Stimulated activated CD8-positive, alpha-beta memory T cell treated with anti-CD3 and anti-CD28 coated beads, Interleukin-15, amount 100 ng/mL, for 24 hours (primary cell): Measurements from ENCODE around the gene TNFRSF18.

ENCODE experiments used
- DNase-seq: peaks from one replicate; pipeline ENCODE4 v3.0.0-alpha.2; 2020; ENCODE audit warnings: low read depth

The TNFRSF18 gene

DNA sequence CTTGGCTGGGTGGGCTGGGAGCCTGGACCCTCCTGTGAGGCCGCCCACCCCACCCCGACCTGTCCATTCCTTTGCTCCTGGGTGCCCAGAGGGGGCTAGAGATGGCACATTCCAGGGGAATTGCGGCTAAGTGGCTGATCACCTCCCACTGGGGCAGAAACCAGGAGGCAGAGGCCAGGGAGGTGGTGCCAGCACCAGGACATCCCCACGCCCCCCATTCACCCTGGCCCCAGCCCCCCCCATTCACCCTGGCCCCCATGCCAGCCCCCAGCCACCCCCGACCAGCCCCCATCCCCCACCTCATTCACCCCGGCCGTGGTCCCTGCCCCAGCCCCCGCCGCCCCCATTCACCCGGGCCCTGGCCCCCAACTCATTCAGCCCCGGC lies 33.9 kb upstream of the TNFRSF18 start:
- DNase-seq, result no peak

DNA sequence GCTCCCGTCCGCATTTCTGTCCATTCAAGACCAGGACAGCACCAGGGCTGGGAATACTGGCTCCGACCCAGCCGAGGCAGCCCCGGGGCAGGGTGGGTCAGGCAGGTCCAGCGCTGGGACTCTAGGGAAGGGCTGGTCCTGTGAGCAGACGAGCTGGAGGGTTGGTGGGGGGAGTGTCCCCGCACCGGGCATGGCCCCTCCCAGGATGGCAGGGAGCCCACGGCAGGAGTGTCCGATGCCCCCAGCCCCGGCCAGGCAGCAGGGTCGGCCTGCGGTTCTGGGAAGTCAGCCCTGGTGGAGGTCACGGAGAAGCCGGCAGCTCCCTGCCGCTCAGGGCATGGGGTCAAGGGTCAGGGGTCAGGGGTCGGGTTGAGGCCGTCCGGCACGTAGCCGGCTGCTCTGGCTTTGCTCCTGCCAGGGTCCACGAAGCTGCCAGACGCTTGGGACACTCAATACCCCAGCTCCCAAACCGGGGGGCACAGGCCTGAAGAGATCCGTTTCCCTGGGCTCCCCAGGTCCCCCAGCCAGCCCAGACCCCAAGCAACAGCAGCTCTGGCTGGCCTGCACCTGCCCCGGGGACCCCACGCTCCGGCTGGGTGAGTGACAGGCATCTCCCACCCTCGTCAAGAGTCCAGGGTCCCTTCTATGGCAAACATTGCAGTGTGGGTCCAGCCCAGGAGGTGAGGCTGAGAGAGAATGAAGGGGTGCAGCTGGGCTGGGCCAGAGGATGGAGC lies 33.4 kb upstream of the TNFRSF18 start:
- DNase-seq, result no peak

DNA sequence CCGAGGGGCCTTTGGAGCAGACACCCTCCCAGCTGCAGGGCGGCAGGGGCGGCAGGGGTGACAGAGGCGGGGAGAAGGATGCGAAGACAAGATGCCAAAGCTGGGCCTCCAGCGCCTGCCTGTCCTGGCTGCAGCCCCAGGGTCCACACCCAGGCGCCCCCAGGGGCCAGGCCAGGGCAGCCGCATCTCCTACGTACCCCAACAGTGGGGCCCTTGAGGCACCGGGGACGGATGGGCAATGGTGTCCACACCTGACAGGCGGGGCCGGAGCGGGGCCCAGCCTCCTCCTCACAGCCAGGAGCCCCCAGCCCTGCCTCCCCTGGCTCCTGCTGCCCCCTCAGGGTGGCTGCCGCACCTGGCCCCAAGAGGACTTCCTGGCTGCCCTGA lies 32.8 kb upstream of the TNFRSF18 start:
- no peak for DNase-seq

DNA sequence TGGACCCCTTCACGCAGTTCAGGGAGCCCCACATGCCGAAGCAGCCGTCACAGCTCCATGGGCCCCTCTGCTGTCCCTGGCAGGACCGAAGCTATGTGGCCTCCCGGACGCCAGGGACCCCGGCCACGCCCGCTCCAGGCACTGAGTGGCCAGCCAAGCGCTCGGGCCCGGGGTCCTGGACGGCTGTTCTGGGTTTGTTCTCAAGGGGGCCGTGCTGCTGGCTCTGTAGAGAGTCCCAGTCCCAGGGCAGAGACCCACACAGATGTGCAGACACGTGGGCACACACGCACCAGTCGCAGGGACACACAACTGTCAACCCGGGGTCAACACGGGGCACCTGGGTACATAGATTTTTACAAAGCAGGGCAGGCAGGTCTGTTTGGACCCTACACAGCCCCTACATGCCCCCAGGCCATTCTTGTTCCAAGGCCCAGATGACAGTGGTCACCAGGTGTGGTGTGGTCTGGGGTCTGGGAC lies 32.3 kb upstream of the TNFRSF18 start:
- DNase-seq, result no peak

DNA sequence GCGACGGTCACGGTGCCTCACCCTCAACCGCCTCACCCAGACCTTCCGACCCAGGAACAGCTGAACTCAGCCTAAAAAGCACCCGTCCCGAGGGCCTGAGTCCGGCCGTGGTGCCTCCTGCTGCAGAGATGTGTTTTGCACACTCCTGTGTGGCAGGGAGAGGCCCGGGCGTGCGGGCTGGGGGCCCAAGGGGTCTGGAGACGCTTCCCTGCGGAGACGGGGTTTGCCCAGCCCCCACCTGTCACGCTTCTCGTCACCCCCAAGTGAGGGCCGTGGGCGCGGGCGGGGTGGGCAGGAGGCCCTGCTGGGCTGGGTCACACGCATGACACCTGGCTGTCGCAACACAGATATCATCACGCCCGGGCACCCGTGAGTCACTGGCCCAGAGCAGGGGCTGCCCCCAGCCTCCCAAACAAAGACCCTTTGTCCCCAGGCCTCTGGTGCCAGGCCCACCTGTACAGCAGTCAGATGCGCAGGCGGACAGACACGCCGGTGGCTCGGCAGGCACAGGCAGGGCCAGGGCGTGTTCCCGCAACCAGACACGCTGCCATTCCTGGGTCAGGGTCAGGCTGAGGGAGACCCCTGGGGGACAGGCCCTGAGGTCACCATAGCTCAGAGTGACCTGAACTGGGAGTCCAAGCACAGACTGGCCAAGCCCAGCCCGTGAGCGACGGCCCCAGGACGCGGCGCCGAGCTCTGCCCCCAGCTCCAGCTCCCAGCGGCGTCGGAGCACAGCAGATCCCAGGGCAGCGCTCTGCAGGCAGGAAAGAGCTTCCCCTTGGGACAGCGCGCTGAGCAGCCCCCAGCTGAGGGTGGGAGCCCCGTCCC lies 31.7 kb upstream of the TNFRSF18 start:
- no peak for DNase-seq

DNA sequence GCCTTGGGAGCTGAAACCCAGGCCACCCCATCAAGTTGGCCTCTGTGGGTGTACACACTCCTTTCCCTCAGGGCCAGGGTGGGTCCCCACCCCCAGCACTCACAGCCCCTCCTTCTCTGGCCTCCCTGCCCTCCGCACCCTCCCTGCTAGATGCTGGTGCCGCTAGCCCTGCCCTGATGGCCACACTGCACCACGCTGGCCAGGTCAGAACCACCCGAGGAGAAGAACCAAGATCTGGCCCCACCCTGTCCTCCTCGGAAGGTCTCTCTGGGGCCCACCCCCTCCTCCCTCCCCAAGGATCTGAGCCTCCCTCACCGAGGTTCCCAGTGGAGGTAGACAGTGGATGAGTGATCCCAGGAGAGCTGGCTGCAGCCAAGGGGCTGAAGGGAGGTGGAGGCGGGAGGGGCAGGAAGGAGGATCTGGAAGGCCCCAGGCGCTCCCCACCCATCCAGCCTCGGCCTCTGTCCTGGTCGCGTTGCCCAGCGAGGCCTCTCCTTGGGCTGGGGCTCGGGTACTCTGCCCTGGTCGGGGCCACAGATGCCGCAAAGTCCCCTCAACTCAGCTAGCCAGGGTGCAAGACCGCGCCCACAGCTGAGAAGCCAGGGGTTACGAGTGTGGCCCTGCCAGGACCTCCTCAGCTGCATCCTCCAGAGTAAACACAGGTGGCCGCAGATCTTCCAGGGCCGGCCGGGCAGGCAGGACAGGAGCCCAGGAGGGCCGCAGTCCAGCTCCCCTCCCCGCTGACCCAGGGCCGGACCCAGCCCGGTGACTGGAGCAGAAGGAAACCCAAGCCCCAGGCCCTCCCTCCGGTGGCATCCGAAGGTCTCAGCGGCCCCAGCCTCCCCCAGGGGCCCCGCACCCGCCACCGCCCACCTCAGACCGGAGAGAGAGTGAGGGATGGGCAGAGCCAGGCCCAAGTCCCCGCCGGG lies 30.8 kb upstream of the TNFRSF18 start:
- no peak for DNase-seq

DNA sequence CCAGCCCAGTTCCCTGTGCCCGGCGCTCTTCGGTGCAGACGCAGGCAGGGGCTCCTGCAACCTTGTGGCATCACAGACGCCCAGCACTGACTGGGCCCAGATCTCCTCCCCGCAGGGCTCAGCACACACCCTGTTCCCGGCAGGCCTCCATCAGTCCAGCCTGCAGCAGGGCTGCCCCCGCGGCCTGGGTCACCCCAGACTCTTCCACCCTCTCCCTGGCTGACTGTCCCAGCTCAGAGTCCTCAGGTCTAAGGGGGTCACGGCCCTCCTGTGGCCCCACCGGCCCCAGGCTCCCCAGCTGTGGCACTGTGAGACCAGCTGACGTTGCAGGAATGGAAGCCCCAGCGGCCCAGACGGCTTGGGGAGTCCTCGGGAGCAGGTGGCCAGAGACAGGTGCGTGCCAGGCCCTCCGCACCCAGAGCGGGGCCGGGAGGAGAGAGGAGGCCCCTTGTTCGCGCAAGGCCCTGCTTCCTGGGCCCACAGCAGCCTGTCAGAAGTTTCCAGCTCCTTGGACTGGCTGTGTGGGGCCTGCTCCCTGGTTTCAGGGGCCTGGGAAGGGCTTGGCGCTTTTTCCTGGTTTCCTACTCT lies 29.9 kb upstream of the TNFRSF18 start:
- no peak for DNase-seq

DNA sequence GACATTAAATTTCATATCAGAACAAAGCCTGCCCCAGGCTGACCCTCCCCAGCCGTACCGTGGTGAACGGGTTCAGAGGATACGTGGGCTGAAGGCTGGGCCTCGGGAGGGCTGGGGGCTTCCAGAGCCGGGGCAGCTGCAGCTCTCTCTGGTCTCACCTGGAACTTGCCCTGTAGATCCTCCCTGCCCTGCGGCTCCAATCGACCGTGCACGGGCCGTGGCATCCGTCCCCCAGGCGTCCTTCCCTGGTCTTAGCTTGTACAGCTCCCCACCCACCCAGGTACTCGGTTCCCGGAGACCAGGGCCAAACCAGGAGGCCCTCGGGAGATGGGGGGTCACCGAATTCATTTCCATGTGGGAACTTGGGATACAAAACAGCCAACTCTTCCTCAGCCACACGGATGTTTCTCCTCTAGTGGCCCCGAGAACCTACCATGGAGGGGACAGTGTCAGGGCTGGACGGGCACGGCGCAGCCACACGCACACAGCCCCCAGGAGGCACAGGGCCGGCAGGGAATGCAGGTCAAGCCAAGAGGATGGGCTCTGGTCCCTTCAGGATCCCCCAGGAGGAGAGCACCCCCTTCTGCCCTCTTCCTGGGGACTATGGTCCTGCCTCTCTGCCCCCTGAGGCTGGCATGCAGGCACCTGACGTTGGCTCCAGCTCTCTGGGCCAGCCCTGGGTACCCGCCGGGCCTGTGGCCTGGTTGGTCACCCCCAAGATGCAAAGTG lies 28.8 kb upstream of the TNFRSF18 start:
- DNase-seq, result no peak

DNA sequence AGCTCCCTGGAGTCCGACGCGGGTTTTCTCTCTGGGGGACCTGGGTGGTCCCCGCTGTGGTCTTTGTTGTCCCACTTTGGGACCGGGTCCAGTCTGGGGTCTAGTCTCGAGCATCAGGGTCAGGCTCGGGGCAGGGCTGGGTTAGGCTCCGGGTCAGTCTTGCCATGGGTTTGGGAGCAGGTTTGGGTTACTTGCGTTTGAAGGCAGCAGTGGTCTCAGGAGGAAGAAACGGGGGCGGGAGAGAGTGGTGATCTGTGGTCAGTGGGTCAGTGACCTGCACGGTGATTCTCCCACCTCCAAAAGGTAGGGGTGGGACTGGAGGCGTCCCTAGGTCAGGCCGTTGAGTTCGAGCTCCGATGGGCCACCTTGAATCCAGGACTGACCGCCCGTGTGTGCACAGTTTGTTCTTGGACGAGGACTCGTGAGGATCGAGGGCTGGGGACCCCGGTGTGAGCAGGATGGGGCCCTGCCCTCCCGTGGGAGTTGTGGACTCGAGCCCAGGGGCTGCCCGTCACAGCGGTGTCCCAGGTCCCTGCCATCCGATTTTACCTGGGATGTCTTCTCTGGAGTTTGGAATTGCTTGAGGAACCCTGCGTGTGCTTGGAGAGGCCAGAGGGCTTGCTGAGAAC lies 27.9 kb upstream of the TNFRSF18 start:
- DNase-seq, result no peak

DNA sequence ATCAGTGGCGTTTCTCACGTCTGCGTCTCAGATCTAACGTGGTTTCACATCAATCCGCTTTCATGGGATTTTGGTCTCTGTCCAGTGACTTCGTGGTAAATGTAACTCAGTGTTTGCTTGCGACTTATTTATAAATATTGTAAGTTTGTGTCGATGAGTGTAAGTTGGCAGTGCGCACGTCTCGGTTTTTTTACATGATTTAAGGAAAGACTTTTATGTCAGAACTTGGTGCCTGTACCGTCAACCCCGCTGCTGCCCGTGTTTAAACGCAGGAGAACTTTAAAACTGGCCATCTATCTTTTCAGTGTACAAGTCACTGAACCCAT lies 27.1 kb upstream of the TNFRSF18 start:
- DNase-seq, result no peak

DNA sequence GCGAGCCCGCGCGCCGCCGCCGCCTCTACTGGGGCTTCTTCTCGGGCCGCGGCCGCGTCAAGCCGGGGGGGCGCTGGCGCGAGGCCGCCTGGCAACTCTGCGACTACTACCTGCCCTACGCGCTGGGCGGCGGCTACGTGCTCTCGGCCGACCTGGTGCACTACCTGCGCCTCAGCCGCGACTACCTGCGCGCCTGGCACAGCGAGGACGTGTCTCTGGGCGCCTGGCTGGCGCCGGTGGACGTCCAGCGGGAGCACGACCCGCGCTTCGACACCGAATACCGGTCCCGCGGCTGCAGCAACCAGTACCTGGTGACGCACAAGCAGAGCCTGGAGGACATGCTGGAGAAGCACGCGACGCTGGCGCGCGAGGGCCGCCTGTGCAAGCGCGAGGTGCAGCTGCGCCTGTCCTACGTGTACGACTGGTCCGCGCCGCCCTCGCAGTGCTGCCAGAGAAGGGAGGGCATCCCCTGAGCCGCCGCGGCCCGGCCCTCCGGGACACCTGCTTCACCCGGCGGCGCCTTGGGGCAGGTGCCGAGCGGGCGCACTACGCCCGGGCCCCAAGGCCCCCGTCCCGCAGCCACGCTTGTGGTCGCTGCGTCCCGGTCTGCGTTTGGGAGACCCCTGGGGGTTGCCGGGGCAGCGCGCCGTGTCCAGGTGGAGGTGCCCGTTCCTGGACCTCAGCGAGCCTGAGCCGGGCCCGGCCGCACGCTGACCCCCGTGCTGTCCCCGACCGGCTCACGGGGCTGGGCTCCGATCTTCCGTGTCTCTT lies 26.6 kb upstream of the TNFRSF18 start:
- DNase-seq, result no peak

DNA sequence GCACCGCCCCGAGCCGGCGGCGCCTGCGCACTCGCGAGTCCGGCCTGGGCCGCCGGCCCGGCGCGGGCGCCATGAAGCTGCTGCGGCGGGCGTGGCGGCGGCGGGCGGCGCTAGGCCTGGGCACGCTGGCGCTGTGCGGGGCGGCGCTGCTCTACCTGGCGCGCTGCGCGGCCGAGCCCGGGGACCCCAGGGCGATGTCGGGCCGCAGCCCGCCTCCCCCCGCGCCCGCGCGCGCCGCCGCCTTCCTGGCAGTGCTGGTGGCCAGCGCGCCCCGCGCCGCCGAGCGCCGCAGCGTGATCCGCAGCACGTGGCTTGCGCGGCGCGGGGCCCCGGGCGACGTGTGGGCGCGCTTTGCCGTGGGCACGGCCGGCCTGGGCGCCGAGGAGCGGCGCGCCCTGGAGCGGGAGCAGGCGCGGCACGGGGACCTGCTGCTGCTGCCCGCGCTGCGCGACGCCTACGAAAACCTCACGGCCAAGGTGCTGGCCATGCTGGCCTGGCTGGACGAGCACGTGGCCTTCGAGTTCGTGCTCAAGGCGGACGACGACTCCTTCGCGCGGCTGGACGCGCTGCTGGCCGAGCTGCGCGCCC lies 25.9 kb upstream of the TNFRSF18 start, which contains the start of gene B3GALT6:
B3GALT6 (plus strand) TSS at position 30 of the 588 bp plus-strand sequence; CDS start at position 72, 42 bp downstream.
- DNase-seq, result no peak

DNA sequence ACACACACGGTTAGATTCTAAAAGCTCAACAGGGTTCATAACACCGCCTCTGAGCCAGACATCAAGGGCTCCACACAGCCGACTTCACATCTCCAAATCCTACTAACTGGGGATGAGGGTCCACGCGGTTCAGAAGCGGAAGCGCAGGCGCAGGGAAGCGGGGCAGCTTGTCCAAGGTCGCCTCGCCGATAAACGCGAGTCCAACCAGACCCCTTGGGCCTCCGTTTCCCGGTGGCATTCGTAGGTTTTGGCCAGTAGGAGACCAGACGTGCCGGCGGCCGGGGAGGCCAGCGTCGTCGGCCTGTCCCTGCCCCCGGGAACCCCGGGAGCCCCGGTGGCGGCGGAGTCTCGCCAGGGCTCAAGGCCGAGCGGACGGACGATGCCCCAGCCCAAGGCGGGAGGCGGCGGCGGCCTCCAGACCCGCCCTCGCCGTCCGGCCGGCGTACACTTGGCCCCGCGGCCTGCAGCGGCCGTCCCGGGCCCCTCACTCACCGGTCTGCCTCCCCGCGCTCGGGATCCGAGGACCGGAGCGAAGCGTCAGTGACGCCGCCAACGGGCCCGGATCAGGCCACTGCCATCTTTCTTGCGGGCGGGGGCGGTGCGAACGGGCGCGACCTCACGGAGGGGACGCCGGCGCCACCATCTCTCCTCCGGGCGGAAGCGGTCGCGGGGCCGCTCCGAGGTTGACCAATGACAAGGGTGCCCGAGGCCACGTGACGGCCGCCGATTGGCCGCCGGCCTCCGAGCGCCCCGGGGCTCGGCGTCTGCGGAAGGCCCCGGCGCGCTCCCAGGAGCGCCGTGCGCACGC lies 25.2 kb upstream of the TNFRSF18 start, which contains the start of gene SDF4:
SDF4 (minus strand) TSS at position 602 of the 808 bp plus-strand sequence. CDS start 3,229 bp downstream, outside the sequence.
- peak; percentile 91 for DNase-seq

DNA sequence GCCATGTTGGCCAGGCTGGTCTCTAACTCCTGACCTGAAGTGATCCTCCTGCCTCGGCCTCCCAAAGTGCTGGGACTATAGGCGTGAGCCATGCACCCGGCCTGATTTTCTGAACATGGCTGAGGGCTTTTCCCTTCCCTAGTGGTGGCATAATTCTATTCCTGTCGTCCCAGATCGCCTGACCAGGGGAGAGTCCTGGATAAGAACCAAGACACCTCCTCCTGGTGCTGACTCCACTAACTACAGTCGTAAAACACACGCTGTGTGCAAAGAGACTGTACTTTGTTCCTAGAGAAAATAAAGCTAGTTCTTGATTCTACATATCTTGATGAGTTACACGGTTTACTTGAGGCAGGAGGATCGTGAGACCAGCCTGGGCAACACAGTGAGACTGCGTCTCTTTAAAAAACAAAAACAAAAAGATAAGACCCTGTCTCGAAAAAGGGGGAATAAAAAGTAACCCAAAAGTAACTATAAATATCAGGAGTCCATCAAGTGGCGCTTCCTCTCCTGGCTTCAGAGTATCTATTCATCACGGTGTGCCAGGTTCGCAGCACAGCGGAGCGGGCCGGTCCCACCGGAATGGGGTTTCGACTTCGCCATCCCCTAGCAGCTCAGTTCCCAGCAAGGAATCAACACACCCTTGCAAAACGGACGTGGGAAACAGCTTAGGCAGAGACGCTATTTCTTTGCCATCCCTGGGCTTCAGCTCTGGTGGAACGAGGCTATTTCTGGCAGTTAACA lies 24.4 kb upstream of the TNFRSF18 start:
- no peak for DNase-seq

DNA sequence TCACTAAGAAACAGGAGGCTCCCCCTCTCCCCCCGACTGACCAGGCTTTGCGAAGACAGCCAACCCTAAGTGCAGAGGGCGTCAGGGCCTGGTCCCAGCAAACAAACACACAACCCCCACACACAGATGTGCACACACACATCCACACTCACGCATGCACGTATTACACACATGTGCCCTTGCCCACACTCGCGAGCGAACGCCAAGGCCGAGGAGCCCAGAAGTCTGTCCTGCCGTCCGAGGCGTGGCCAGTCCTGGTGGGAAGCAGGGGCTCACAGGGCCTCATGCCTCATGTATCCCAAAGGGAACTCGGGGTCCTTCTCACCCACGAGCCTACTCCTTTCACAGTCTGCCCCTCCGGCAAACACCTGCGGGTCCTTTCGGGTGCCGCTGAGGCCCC lies 23.4 kb upstream of the TNFRSF18 start:
- DNase-seq, result no peak

DNA sequence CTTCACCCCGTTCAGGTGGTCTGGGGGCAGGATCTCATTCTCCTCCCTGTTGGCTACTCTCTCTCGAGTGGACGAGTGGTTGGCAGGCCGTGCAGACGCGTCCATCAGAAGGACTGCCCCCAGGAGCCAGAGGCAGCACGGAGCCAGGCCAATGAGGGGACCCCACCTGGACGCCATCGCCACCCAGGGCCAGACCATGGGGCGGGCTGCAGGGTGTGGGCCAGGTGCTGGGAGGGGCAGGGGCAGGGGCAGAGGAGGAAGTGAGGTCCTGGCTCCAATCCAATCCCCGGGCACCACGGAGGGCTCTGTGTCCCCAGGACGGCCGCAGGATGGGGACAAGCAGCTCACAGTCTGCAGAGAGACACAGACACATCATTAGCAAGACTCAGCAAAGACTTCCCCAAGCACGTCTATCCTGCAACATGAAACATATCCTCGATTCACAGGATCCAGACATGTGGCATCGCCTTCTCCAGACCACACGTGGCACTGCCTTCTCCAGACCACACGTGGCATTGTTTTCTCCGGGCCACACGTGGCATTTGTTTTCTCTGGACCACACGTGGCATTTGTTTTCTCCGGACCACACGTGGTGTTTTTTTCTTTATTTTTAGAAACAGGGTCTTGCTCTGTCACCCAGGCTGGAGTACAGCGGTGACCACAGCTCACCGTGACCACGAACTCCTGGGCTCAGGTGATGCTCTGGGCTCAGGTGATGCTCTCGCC lies 22.4 kb upstream of the TNFRSF18 start:
- DNase-seq, result no peak

DNA sequence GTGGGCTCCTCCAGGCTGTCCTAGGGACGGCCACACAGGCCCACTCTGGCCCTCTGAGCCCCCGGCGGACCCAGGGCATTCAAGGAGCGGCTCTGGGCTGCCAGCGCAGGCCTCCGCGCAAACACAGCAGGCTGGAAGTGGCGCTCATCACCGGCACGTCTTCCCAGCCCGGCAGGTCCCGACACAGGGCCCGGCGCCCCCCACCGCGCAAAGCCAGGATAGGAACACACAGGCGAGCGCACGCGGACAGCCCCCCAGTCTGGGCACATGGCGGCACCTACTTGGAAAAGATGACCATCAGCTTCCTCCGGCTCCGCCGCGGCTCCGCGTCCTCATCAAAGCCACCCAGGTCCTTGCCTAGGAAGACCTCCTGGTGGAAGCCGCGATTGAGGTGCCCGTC lies 21.8 kb upstream of the TNFRSF18 start:
- DNase-seq, result no peak
